ENCODE measurements around the gene FAM163B.

FAM163B gene

DNA sequence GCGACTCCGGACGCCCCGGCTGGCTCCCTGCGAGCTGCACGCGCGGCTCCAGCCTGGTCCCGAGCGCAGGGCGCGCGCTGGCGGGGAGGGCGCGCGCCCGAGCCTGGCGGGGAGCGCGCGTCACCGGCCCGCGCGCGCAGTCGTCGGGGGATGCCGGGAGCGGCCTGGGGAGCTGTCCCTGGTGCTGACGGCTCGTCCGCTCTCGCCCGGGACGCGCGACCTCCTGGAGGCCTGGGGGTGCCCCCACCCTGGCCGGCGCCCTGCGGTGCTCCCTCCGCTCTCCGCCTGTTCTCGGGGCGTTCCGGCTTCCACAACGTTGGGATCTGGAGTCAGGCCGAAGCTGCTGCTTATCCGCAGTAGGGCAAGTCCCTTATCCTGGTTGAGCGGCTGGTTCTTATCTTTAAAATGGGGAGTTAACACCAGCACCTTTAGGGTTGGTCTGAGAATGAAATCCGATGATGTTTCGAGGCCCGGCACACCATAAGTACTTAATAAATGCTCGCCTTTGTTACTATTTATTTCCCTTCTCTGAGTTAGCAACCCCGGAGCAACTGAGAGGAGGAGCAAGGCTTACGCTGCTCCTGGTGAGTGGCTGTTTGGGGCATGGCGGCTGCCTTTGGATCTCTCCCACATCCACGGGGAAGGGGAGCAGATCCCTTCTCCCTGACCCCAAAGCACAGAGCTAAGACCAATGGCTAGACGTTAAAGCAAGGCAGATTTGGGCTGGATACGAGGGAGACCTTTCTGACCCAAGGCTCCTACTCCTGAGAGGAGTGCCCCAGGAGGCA lies at the start of gene FAM163B:
TSS of gene FAM163B (minus strand) at position 79 of the 788 bp plus-strand sequence. CDS start 29,166 bp downstream, outside the sequence.
- DNase-seq = peak in 38 of 56 donors; percentile 10 to 67 (median 26)

DNA sequence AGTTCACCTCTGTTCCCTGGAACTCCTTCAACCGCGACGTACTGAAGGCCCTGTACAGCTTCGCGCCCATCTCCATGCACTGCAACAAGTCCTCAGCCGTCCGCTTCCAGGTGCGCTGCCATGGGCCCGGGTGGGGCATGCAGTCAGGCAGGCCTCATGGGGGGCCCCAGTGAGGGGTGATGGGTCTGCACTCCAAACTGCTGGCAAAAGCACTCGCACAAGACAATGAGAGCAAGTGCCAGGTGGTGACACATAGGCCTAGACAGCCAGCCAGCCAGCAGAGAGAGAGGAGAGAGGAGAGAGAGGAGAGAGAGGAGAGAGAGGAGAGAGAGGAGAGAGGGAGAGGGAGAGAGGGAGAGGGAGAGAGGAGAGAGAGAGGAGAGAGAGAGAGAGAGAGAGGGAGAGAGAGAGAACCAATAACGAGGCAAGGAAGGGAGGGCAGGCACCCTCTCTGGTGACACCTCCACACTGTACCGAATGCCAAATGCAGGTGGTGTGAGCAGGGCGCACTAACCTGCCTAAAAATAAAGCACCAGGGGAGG lies 48.0 kb upstream of the FAM163B start:
- DNase-seq = peak in 5 of 56 donors; percentile 6 to 21 (median 8)

DNA sequence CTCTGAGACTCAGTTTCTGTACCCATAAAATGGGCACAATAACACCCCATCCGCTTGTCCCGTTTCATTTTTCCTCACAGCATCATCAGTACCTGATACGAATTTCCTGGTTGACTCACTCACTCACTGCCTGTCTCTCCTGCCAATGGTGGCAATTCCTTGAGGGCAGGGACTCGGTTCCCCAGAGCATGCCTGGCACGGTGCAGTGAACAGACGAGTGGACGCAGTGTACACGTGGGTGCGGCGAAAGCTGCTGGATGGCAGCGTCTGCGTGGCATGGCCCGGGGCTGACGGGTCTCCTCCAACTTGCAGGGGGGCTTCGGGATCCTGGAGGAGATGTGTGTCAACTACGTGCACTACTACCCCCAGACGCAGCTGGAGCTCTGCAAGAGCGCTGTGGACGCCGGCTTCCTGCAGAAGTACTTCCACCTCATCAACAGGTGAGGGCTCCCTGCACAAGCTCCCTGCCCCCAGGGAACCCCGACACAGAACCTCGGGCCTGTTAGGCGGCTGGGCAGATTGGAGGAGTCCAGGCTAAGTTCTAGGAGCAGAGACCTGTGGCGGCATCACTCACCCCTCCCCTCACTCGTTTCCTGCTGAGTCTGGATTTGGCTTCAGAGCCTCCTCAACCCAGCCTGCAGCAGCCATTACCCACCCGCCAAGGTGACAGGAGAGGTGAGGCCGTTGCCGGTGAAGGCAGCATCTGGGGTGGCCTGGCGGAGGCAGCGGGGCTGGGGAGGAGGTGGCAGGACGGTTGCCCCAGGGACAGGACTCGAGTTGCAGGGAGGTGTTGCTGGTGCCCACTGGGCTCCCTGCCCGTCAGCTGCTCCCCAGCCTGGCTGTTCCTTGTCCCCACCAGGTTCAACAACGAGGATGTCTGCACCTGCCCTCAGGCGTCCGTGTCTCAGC lies 47.3 kb upstream of the FAM163B start:
- no peak for DNase-seq

DNA sequence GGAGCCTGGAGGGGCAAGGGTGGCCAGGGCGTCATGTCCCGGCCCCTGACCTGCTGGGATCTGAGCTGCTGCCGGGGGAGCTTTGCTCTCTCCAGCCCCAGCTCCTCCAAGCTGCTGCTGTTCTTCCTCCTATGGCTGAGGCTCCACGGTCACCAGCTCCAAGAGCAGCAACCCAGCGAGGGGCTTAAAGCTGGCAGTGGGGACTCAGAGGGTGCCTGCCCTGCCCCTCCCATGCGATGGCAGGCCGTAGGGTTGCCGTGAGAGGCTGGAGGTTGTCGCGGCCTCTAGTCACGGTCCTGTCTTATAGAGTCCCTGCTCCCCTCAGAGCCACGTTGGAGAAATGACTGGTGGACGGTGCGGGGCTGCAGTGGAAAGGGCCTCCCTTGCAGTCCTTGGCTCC lies 46.5 kb upstream of the FAM163B start:
- DNase-seq = no peak

DNA sequence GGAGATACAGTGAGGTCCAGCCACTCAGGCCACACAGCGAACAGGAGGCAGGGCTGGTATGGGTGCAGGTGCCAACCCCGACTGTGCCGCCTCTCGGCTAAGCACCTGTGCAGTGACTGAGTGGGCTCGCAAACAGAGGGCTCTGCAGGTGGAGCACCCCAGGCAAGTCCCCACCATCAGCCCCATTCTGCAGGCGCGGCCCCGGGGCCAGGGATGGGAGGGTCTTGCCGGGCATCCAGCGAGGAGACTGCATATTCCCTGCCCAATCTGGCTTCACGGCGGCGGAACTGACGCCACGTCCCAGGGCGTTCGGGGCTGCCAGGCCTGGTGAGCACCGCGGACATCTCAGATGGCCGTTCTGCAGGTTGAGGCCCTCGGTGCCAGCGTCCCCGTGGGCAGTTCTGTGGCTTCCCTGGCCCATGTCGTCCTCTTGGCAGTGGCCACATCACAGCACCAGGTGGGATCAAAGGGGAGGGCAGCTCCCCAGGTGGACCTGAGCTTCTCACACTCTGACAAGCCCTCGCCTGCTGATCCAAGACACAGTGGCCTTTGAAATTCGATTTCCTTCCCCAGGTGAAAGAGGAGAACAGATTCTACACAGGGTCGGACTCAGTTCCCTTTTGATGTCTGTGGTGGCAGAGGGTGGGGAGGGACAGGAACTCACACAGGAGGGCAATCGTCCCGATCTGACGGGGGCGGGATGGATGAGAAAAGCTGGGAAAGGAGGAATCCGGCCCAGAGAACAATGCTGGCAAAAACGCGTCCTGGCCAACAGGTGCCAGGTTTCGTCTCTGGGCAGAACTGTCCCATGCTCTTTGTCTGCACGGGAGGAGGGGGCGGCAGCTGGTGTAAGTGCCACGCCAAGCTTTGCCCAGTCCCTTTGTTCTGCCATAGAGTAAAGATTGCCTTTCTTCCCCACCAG lies 45.8 kb upstream of the FAM163B start:
- no peak for DNase-seq

DNA sequence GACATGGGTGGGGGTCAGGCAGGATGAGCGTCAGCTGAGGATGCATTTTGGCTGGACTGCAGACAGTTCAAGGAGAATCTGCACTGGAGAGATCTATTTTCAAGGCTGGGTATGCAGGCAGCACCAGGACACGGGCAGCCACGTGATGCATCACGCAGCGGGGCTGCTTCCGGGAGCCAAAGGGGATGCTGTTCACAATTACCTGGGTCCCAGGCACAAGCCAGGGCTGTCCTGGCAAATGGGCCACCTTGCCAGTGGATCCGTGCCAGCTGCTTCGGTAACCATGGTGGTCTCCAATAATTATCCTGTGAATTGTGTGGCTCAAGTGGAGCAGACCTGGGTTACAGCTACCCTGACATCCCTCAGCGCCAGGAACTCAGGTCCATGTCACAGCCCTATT lies 44.4 kb upstream of the FAM163B start:
- no peak for DNase-seq

DNA sequence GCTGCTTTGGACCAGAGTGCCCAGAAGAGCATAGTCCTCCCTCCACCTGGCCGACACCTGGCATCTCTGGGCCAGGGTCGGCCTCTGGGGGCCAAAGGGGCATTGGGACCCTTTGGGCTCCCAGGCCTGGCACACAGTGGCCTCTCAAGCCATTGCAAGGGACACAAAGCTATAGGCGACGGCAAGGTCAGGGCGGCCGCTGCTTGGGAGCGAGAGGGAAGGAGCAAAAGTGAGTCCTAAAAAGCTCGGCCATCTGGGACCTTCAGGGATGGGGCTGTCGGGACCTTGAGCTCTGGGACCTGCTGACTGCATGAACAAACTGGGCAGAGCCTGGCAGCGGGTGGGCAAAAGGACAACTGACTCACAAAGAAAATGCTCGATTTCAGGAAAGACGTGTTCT lies 40.8 kb upstream of the FAM163B start:
- no peak for DNase-seq

DNA sequence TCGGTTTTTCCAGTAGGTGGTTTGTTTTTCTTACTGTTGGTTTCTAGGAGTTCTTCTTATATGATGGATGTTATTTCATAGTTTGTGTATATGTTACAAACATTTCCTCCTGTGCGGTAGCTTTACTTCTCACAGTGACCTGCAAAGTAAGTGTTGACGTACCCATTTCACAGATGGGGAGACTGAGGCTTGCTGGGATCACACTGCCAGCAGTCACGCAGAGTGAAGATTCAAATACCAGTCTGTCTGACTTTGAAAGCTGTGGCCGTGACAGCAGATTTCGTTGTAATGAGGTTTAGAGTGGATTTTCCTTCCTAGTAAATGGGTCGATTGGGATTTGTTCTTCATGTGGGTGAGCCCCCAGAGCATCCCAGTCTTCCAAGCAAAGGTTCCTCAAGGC lies 40.0 kb upstream of the FAM163B start:
- no peak for DNase-seq

DNA sequence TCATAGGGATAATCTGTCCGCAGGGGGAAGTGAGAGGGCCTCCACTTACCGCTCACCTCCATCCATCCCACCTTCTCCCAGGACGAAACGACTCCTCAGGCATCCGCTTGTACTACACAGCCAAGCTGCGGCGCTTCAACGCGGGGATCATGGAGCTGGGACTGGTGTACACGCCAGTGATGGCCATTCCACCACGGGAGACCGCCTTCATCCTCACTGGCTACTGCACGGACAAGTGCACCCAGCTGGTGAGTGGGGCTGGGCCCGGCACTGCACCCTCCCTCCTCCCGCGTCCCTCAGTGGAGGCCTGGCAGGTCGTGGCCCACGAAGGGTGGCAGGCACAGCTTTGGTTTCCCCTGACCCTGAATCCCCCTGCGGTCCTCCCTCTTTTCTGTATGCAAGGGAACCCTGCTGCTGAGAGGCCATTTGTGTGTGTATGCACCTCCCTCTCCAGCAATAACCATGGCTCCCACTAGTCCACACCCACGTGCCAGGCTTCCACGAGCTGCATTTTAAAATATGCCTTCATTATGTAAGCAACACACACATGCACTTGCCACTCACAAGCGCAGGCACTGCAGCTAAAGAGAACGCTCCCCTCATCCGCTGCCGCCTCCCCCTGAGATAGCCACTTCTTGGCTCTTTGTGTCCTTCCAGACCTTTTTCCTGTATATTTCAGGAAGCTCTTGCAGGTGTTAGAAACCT lies 38.7 kb upstream of the FAM163B start:
- peak in 18 of 56 donors; percentile 5 to 51 (median 14) for DNase-seq

DNA sequence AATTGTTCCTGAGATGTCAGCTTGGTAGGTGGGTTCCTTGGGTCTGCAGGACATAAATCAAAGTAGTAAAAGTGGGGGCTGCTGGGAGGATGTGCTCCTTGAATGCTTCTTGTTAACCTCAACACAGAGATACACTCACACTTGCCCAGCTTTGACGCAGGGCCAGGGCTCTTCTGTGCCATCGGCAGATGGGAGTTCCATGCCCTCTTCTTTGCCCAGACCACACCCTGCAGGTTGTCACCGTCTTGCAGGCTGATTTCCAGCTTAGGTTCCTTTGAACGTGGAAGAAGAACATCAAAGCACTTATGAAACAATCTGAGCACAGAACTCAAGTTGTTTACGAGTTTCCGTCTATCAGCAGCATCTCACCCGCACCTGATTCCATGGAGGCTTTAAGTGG lies 38.0 kb upstream of the FAM163B start:
- DNase-seq = no peak

DNA sequence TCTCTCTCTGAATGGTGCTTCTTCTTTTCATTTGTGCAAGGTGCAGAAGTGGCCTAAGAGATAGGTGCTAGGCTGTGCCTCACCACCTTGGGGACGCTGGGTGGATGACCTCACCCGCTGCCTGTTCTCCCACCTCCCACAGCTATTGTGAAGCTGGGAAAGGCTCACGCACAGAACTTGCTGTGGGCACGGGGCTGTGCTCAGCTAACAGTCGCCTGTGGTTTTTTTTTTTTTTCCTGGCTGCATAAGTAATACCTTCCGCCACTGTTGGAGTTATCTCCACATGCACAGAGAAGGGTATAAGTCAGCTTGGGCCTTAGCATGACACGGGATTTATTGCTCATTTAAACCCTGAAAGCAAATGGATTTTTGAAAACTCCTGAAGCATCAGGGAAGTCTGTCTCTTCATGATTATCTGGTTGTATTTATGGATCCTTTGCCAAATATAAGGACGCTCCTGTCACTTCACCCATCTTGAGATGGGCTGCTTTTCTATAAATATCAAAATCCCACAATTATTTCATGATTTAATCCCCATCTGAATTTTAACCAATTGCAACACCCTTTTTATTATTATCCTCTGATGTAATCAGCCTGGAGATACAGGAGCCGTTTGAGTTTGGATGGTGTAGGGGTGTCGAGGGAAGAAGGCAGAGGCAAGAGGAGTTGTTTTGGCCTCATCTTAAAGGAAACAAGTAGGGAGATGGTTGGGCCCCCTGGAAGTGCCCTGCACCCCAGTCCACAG lies 36.0 kb upstream of the FAM163B start:
- DNase-seq = no peak

DNA sequence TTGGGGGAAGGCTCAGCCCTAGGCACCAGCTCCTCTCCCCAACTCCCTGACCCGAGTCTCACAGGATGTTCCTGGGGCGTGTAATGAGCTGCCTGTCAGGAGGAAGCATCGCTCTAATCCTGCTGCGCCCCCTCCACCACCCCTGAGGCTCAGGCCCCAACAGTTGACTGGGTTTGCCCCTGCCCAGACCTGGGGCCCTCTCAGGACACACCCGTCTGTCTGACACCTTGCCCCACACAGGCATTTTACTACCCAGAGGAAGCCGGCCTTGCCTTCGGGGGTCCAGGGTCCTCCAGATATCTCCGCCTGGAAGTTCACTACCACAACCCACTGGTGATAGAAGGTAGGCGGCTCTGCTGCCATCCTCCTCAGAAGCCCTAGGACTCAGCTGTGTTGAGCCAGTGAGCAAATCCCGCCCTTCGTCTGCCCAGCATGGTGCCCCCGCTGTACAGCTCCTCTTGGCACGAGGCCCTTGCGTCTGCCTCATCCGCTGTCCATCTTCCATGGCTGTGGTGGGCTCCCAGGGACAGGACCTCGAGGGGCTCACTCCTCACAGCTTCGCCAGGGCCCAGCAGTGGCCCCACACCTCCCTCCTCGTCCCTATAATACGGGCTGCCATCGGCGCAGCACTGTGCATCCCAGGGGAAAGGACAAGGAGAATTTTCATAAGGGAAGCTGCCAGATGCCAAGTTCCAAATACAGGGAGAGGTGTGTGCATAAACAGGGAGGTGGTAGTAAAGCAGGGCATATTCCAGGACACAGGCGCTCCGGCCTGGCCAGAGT lies 35.0 kb upstream of the FAM163B start:
- DNase-seq = no peak

DNA sequence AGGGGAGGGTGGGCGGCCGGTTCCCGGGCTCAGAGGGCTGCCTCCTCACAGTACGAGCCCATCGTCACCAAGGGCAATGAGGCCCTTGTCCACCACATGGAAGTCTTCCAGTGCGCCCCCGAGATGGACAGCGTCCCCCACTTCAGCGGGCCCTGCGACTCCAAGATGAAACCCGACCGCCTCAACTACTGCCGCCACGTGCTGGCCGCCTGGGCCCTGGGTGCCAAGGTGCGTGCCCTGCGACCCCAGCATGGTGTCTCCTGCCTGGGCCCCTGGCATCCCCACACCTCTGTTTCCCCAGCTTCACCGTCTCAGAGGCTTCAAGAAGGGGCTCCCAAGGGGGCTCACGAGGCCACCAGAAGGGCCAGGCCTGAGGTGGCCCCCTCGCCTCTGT lies 34.2 kb upstream of the FAM163B start:
- no peak for DNase-seq

DNA sequence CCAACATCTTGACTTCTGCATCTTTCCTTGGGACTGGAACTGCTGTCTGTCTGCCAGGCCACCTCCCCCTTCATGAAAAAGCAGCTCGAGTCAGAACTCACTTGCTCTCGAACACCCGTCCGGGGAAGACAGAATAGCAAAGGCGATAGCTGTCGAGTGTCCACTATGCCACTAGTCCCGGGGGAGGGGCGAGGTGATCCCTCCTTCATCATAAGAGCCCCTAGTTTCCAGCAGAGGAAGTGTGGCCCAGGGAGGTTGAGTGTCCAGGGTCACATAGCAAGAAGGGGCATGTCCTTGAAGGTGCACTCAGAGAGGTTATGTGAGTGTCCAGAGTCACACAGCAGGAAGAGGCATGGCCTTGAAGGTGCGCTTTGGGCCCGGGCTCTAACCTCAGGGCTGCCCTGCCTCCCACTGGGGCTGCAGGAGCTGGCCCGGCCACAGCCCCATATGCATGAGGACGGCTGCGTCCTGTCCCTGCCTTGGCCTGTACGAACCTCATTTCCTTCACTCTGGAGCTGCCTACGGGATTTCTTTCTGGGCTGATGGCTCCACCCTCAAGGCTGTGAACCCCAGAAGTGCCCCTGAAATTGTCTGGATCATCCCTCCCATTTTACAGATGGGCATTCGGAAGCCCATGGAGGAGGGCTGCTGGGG lies 33.6 kb upstream of the FAM163B start:
- DNase-seq = no peak

DNA sequence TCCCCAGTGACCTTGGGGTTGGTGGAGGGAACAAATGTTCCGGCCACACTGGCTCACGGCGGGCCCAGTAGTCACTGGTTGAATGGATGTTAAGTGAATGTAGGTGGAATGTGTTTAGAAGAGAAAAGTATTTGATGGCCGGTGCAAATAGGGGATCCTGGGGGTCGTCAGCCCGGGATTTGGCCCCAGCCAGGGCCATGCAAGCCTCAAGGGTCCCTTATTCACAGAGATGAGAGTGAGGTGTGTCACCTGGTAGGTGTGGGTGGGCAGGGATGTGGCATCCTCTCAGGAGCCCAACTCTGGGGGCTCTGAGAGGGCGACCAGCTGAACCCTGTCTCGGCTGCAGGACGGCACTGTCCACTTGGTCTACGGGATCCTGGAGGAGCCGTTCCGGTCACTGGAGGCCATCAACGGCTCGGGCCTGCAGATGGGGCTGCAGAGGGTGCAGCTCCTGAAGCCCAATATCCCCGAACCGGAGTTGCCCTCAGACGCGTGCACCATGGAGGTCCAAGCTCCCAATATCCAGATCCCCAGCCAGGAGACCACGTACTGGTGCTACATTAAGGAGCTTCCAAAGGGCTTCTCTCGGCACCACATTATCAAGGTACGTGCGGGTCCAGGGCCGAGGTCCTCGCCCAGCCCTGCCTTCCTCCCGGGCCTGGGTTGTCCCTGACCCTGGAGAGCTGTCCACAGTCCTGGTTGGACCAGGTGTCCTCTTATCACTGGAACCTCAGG lies 32.8 kb upstream of the FAM163B start:
- DNase-seq = no peak

DNA sequence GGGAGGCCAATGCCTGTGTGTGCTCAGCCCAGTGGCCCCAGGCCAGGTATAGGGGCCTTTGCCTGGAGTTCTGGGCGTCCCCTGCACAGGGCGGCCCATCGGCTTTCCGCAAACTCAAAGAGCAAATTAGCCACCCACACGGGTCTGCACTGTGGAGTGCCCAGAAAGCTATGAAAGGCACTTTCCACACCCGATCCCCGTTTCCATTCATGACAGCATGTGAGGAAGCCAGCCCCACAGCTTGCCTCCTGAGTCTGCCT lies 32.1 kb upstream of the FAM163B start:
- no peak for DNase-seq

DNA sequence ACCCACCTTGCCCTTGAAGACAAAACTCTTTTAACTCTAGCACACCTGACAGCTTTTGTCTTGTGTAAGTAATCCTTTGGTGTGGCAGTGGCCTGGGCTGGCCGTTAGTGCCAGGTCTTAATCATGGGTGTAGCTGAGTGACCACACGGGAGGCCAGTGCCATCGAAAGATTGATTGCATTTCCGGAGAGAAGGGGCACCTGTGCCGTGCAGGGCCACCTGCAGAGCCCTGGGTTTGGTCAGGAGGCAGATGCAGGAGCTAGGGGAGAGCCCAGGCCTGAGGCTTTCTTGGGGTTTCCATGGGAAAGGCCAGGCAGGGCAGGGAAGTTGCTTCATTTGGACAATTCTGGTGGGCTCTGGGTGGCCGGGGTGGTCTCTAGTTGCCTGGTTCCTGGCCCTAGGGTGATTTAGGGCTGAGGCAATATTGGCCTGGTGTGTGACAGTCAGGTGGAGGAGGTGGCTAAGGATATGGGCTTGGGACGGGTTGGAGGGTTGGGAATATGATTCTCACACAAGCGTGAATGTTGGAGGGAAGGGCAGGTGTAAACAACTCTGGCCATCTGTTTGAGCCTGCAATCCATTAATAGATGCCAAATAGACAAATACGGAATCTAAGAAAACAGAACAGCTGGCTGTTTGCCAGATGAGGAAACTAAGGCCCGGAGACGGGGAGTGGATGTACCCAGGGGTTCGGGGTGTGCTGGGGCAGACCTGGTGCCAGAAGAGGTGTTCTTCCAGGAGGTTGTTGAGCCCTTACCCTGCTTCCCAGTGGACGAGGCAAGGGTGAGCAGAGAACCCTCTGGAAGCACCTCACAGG lies 31.6 kb upstream of the FAM163B start:
- no peak for DNase-seq
